ENCODE results near the gene STN1. TPM values are rescaled to one million over a fixed set of nuclear protein-coding genes. Genes with fewer than 3 reads are reported as not detected.

Gene STN1
- total RNA-seq, 4 donors from 2014 or later = 9.5 to 37.1 (median 18.5) TPM

- Histone ChIP-seq H3K9me3 (no peaks in the 10 kb centered on the region), H3K27ac (peak overlapping the region in 3 of 4 donors; percentile 53 to 64 (median 58)), H3K4me1 (peaks cover 0 to 30% (median 0%) of the 10 kb centered on the region in 4 donors), H3K36me3 (peaks cover 0 to 56% (median 0%) of the 10 kb centered on the region in 3 donors), H3K27me3 (no peaks in the 10 kb centered on the region), H3K4me3 (no peak overlapping the region)
- no peak for DNase-seq
- no peak for TF ChIP-seq POLR2A (IDR thresholded peaks at IDR 0.05)
- TF ChIP-seq, protein P1, sequence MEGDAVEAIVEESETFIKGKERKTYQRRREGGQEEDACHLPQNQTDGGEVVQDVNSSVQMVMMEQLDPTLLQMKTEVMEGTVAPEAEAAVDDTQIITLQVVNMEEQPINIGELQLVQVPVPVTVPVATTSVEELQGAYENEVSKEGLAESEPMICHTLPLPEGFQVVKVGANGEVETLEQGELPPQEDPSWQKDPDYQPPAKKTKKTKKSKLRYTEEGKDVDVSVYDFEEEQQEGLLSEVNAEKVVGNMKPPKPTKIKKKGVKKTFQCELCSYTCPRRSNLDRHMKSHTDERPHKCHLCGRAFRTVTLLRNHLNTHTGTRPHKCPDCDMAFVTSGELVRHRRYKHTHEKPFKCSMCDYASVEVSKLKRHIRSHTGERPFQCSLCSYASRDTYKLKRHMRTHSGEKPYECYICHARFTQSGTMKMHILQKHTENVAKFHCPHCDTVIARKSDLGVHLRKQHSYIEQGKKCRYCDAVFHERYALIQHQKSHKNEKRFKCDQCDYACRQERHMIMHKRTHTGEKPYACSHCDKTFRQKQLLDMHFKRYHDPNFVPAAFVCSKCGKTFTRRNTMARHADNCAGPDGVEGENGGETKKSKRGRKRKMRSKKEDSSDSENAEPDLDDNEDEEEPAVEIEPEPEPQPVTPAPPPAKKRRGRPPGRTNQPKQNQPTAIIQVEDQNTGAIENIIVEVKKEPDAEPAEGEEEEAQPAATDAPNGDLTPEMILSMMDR (IDR thresholded peaks at IDR 0.05) = no peak
These were observed 21.8 kb downstream of the STN1 start for GRCh38 chr10:103896225-103896624.

GRCh38 chr10:103895411-103896186, 22.4 kb downstream of the STN1 start:
- Histone ChIP-seq H3K27ac (peak overlapping the region; percentile 27 to 64 (median 56)), H3K36me3 (peaks cover 0 to 59% (median 0%) of the 10 kb centered on the region in 3 donors), H3K9me3 (no peaks in the 10 kb centered on the region), H3K27me3 (no peaks in the 10 kb centered on the region), H3K4me3 (no peak overlapping the region), H3K4me1 (peaks cover 0 to 30% (median 0%) of the 10 kb centered on the region in 4 donors)
- no peak for TF ChIP-seq POLR2A (IDR thresholded peaks at IDR 0.05)
- TF ChIP-seq, protein P1 (IDR thresholded peaks at IDR 0.05) = no peak
- no peak for DNase-seq

DNA sequence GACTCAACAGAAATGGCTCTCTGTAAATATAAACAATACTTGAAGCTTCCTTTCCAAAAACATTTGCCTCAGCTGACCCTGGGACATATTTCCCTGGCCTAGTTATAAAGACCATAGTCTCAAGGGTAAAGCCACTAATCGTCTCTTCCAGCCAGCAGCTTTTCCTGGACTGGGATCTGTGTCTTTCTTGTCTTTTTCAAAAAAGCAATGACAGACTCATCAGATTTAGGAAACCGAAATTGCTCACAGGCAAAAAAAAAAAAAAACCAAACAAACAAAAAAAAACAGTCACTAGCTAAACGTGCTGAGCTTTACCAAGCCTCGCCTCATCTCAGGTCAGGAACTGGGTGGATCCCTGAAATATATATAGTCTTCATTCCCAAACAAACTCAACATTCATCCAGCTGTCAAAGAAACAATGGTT, 23.5 kb downstream of the STN1 start:
- peak overlapping the region in 3 of 4 donors; percentile 50 to 64 (median 53) for H3K27ac ChIP-seq
- no peak for TF ChIP-seq POLR2A (IDR thresholded peaks at IDR 0.05)
- TF ChIP-seq, protein P1 (IDR thresholded peaks at IDR 0.05) = no peak
- no peaks in the 10 kb centered on the region for H3K27me3 ChIP-seq
- peaks cover 0 to 30% (median 0%) of the 10 kb centered on the region in 4 donors for H3K4me1 ChIP-seq
- DNase-seq = no peak
- peaks cover 0 to 53% (median 0%) of the 10 kb centered on the region in 3 donors for H3K36me3 ChIP-seq
- no peaks in the 10 kb centered on the region for H3K9me3 ChIP-seq
- H3K4me3 ChIP-seq = no peak overlapping the region

- no peak for DNase-seq
- peaks cover 0 to 36% (median 1%) of the 10 kb centered on the region in 4 donors for H3K4me1 ChIP-seq
- H3K27ac ChIP-seq = peak overlapping the region in 3 of 4 donors; percentile 25 to 64 (median 26)
These were observed 24.2 kb downstream of the STN1 start for GRCh38 chr10:103893817-103894216.

DNA sequence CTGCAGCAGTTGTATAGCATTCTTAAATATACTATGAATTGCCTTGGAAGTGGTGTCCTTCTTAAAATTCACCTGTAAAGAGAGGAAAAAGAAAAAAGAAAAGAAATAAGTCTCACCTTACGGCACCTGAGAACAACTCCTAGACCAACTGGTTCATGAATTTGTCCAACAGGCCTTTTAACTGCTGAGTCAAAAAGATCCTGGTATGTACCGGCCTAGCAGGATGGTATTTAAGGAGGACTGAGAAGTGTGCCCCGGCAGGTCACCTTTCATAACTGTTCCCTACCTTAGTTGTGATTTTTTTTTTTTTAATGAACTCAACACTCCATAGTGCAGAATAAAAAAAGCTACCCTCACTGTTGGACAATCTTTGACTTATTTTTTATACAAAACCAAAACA, 25.8 kb downstream of the STN1 start:
- Histone ChIP-seq H3K4me1 (peaks cover 0 to 52% (median 5%) of the 10 kb centered on the region in 4 donors), H3K9me3 (no peaks in the 10 kb centered on the region), H3K27ac (no peak overlapping the region), H3K4me3 (no peak overlapping the region), H3K36me3 (peaks cover 0 to 35% (median 0%) of the 10 kb centered on the region in 3 donors), H3K27me3 (no peaks in the 10 kb centered on the region)
- TF ChIP-seq, protein P1 (IDR thresholded peaks at IDR 0.05) = no peak
- no peak for TF ChIP-seq POLR2A (IDR thresholded peaks at IDR 0.05)
- no peak for DNase-seq

More at GRCh38 chr10:103893817-103894216, 24.2 kb downstream of the STN1 start:
- no peak overlapping the region for H3K4me3 ChIP-seq
- H3K9me3 ChIP-seq = no peaks in the 10 kb centered on the region
- H3K36me3 ChIP-seq = peaks cover 0 to 47% (median 0%) of the 10 kb centered on the region in 3 donors
- no peaks in the 10 kb centered on the region for H3K27me3 ChIP-seq
- TF ChIP-seq POLR2A (IDR thresholded peaks at IDR 0.05) = no peak
- TF ChIP-seq, protein P1 (IDR thresholded peaks at IDR 0.05) = no peak

Data from Peyer's patch (tissue), 4 donors.